Stimulated activated CD8-positive, alpha-beta memory T cell treated with anti-CD3 and anti-CD28 coated beads, Interleukin-4, amount 100 ng/mL, for 48 hours (primary cell): ENCODE measurements around the gene CLTCL1.
"Not testable (repeated sequence)": the region's sequence is repeated elsewhere in the genome, so short reads cannot be mapped to it uniquely, and the experiment has no call there.

ENCODE experiments used
- DNase-seq: peaks from one replicate; pipeline ENCODE4 v3.0.0-alpha.2; 2020

The CLTCL1 gene

DNA sequence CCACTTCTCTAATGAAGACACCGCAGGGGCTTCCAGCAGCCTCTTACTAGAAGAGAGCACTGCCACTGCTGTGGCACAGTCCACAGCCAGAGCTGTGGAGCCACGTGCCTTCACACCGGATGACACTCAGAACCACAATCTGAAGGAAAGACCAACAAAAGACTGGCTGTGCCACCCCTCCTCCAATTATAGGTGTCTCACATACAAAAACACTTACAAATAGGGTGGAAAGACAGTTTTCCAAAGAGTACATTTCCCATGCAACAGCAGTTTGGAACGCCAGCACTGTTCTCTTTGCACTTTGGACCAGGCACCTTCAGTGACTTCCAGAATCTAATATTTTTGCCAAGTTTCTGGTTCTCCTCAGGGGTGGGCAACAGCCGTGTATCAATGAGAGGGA, 74.9 kb downstream of the CLTCL1 start:
- DNase-seq = no peak

DNA sequence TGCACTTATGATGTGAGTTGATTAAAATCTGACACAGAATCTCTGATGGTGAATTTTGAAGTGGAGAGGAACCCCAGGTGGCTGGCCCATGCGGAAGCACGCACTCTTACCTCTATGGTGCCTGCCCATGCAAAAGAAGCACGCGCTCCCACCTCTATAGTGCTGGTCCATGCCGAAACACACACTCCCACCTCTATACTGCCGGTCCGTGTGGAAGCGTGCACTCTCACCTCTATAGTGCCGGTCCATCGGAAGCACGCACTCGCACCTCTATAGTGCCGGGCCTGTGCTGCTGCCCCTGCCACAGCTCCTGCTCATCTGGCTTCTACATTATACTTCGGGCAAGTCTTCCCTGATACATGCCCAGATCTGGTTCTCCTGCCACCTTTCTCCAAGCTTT, 76.2 kb downstream of the CLTCL1 start:
- DNase-seq = no peak

DNA sequence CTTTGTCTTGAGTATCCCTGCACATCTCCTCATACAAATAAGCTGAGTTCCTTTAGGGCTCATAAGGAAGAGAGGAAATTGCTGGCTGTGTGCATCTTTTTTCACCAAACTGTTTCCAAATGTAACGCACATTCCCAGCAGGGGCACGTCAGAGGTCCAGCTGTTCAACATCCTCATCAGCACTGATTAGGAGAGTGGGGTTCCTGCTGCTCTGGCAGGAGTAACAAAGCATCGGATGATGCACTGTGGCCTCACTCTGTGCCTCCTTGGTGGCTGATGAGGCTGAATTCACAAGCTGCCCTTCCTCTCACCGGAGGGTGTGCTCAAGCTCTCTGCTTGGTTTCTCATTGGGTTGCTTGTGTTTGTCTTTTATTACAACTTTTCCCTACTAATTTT, 77.4 kb downstream of the CLTCL1 start:
- no peak for DNase-seq

DNA sequence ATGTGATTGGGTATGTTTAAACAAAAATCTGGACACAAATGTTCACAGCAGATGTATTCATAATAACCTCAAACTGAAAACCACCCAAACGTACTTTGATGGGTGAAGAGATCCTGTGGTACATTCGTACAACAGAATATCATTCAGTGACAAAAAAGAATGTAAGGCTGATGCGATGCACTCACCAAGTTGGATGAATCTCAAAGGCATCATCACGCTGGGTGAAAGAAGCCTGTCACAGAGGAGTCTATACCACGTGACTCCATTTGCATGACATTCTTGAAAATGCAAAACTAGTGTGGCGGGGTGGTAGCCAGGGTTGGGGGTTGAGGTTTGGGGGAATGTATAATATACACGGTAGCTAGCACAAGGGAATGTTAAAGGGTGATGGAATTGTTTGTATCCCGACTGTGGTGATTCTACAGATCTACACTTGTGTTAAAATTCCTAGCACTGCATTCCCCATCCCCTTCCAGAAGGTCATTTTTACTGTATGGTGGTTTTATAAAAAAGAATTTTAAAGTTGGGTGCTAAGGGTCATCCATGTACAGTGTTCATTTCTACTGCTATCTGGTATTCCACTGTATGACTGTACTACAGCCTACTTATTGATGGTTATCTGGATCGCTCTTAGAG, 78.0 kb downstream of the CLTCL1 start:
- no peak for DNase-seq

DNA sequence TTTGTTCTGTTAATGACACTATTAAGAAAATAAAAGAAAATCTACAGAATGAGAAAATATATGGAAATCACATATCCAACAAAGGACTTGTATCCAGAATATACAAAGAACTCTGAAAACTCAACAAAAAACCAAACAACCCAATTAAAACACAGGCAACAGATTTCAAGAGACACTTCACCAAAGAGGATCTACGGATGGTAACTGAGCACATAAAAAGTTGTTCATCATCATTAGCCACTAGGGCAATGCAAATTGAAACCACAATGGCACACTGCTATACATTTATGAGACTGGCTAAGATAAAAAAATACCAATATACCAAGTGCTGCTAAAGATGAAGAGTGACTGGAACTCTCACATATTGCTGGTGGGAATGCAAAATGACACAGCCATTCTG, 78.5 kb downstream of the CLTCL1 start:
- DNase-seq = no peak

- DNase-seq = no peak
These were observed 79.1 kb downstream of the CLTCL1 start for GRCh38 chr22:19212302-19212870.

DNA sequence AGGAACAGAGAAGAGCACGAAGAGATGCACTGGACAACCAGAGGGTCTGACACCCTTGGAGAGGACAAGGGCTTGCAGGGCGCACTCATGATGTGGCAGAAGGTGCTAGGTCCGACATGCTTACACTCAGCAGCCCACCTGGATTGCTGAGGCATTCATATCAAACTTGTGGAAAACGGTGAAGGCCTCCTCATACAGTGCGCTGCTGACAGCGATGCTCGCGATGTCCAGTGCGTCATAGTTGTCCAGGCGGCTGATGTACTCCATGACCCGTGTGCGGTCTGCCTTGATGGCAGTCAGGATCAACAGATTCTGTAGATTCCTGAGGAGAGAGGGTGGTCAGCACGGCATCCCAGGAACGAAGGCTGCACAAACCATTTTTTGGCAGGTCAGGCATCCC, 81.3 kb downstream of the CLTCL1 start:
- DNase-seq = no peak

DNA sequence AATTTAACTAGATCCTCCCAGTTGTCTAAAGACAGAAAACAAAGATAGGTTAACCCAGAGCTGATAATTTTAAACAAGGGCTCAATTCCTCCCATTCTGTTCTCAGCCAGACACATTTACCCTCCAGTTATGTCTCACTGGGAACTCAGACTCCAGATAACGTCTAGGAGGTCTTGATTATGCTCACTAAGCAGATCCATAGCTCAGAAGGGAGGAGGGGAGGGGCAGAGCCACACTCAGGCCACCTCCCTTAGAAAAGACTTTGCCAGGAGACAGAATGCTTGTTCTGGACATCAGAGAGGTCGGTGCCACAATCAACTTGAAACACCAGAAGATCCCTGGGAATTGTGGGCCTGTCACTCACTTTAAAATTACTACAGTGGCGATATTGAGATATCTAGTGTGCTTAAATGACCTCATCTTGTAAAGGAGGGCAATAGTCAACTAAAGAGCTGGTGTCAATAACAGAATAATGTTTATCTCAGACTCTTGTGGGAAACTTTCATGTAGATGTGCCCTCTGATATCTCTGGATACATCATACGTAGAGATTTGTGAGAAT, 83.2 kb downstream of the CLTCL1 start:
- DNase-seq = no peak

GRCh38 chr22:19207884-19208283, 83.6 kb downstream of the CLTCL1 start:
- DNase-seq = no peak

DNA sequence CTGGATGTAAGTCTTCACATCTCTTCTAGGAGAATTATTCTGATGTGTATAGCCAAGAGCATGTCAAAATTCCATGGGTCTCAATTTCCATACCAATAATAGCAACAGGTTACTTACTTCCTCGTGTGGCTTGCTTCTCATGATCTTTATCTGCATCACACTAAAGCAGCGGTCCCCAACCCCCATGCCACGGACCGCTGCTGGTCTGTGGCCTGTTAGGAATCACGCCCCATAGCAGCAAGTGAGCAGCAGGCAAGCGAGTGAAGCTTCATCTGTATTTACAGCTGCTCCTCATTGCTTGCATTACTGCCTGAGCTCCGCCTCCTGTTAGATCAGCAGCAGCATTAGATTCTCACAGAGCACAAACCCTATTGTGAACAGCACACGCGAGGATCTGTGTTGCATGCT, 84.1 kb downstream of the CLTCL1 start:
- no peak for DNase-seq

DNA sequence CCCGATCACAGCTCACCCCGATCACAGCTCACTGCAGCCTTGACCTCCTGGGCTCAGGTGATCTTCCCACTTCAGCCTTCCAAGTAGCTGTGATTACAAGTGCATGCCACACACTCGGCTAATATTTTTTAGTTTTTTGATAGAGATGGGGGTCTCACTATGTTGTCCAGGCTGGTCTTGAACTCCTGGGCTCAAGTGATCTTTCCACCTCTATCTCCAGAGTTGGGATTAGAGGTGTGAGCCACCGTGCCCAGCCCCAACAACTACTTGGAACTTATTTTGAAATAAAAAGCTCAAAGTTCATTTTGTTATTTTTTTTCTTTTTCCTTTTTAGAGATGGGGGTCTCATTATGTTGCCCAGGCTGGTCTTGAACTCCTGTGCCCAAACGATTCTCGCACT, 85.2 kb downstream of the CLTCL1 start:
- DNase-seq = no peak

GRCh38 chr22:19204640-19205039, 86.9 kb downstream of the CLTCL1 start:
- no peak for DNase-seq

GRCh38 chr22:19203834-19204233, 87.7 kb downstream of the CLTCL1 start:
- DNase-seq = no peak

- DNase-seq = not testable (repeated sequence)
These were observed 88.7 kb downstream of the CLTCL1 start for GRCh38 chr22:19202799-19203186.

- no peak for DNase-seq
These were observed 89.4 kb downstream of the CLTCL1 start for GRCh38 chr22:19201869-19202798.

GRCh38 chr22:19201130-19201868, 90.2 kb downstream of the CLTCL1 start:
- DNase-seq = no peak

- DNase-seq = no peak
These were observed 92.0 kb downstream of the CLTCL1 start for GRCh38 chr22:19199479-19199878.

- DNase-seq = no peak
These were observed 93.3 kb downstream of the CLTCL1 start for GRCh38 chr22:19197997-19198865.

DNA sequence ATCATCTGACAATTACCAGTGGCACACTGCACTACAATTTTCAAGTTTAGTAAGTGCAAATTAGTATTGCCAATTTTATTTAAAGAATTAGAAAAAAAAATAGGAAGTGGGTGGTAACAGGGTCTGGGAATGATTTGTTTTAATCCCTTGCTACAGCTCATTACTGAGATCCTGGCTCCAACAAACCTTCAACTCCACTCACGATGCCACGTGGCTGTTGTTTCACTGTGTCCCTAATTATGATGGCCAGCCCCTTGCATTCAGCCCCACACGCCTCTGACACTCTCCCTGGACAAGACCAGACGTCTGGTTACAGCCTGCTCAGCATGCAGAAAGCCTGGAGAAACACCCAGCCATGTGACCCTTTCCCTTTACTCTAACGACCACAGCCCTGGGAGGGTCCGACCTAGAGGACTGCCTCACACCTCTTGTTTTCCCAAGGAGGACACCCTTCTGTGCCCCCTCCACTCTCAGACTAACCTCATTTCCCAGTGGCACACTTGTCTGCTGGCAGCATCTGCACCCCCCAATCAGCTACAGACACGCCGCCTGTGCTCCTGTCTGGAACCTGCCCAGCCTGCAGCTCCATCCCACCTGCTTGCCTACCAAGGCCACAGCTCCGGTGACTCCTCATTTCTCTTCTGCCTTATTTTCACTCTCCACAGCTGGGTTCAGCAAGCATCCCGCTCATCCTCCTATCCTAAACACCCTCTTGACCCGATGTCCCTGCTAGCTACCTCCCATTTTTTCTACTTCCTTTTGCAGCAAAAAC, 94.5 kb downstream of the CLTCL1 start:
- no peak for DNase-seq

DNA sequence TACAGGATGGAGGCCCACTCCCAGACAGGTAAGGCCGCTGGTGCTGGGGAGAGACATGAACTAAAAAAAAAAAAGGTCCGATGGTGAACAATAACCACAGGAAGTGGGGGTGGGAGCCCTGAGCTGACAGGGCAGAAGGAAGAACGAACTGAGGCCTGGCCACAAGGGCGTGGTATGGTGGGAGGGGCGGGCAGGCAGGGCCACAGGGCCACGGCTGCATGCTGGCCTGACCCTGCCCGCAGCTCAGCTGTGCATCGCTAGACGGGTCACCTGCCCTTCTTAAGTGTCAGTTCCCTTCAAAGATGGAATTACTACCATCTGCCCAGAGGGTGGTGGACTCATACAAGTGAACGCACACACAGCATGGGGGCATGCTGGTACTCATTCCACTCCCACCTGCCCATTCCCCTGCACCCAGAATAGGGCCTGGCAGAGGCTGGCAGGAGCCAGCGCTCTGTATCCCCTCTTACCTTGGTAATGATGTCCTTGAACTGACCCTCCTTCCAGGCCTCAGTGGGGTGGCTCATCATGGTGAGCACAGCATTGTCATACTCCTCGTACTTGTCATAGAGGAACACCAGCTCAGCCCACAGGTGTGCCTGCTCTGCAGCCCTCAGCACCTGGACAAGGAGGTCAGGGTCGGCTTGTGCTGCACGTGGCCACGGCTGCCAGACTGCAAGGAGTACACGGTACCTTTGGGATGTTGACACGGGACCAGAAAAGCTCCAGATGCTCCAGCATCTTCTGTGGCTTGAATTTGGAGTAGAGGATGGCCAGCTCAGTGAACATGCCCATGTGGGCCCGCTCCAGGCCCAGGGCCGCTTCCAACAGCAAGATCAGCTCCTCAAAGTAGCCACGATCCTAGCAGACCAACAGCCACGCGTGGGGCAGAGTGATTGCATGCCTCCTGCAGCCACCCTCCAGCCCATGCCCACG, 95.5 kb downstream of the CLTCL1 start:
- DNase-seq = no peak
